ENCODE results near the gene MAPKBP1.
A peak's percentile ranks its signal among the peaks of the same experiment; 100 is the strongest.

Gene MAPKBP1

DNA sequence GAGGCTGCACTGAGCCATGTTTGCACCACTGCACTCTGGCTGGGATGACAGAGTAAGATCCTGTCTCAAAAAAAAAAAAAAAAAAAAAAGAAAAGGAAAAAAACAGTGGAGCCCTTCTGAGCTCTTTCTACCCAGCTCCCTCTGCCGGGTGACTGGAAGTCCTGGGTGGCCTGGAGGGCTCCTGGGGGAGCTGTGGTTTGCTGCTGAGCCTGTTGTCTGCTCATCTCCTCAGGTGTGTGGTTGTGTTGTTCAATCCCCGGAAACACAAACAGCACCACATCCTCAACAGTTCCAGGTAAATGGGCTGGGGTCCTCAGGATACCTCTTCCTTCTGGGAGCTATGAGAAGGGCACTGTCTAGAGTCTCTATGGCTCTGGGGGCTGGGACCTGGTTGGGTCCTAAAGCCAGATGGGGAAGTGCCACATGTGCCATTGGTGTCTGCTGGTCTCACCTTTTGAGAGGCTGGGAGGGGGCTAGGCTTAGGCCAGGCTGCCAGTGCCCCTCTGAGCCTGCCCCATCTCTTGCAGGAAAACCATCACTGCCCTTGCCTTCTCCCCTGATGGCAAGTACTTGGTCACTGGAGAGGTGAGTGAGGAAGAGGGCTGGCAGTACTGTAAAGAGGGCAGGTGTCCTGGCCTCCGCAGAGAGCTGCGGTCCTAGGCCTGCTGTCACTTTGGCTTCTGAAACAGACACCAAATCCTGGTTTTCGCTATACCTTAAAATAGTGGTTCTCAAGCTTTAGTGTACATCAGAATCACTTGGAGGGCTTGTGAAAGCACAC is 36.6 kb downstream of the MAPKBP1 start:
- no peak for DNase-seq

DNA sequence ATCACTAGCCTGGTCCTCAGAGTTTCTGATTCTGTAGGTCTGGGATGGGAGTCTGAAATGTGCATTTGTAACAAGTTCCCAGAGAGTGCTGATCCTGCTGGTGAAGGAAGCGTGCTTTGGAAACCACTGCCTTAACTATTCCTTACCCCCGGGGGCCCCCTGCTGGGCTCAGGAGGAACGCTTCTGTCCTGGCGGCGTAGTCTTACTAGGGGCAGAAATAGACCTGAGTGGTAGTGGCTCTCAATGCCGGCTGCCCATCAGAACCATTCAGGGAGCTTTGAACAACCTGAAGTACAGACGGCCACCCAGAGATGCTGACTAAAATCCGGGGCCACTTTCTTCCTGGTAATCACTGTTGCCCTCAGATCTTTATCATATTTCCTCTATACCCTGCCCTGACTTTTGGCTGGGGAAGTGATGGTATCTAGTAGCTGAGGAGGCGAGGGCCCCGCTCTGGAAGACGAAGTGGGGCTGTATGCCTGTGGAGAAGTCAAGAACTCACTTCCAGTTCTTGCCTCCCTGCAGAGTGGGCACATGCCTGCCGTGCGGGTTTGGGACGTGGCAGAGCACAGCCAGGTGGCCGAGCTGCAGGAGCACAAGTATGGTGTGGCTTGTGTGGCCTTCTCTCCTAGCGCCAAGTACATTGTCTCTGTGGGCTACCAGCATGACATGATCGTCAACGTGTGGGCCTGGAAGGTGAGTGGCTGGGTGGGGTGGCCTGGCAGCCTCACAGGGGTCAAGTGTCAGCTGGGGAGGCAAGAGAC is 37.3 kb downstream of the MAPKBP1 start:
- DNase-seq, result peak; percentile 82

DNA sequence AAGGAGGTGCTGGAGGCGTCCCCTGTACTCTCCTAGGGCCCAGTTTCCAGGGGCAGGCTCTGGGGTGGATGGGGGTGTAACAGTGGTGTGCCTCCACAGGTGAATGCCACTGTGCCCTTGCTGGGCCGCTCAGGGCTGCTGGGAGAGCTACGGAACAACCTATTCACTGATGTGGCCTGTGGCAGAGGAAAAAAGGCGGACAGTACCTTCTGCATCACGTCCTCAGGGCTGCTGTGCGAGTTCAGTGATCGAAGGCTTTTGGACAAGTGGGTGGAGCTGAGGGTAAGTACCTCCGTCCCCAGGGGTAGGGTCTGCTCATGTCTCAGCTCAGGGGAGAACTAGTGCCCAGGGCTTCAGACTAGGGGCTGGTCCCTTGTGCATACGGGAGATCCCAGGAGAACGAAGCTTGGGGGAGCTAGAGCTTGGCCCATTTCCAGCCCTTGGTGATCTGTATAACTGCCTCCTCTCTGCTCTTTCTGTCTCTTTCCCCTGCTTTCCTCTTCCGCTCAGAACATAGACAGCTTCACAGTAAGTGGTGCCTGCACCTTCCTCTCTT is 38.6 kb downstream of the MAPKBP1 start:
- DNase-seq, result no peak

DNA sequence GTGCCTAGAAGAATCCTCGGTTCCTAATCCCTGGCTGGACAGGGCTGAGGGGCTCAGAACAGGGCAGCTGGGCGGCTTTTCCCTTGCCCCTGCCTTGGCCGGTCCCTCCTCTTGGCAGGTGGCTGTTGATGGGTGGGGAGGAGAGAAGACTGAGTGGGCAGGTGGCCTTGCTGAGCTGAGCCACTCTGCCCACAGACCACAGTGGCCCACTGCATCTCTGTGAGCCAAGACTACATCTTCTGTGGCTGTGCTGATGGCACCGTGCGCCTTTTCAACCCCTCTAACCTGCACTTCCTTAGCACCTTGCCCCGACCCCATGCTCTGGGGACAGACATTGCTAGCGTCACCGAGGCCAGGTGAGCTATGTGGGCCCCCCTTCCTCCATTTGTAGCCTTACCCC is 39.1 kb downstream of the MAPKBP1 start:
- no peak for DNase-seq

DNA sequence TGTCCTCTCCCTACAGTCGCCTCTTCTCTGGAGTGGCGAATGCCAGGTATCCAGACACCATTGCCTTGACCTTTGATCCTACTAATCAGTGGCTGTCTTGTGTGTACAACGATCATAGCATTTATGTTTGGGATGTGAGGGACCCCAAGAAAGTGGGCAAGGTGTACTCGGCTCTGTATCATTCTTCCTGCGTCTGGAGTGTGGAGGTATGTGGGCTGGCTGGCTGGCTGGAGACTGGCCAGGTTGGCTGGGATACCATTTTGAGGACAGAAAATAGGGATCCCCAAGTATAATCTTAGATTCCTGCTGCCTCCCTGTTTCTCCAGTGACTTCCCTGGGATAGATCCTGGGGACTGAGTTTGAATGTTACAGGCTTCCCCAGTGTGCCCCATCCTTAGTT is 40.2 kb downstream of the MAPKBP1 start:
- no peak for DNase-seq

DNA sequence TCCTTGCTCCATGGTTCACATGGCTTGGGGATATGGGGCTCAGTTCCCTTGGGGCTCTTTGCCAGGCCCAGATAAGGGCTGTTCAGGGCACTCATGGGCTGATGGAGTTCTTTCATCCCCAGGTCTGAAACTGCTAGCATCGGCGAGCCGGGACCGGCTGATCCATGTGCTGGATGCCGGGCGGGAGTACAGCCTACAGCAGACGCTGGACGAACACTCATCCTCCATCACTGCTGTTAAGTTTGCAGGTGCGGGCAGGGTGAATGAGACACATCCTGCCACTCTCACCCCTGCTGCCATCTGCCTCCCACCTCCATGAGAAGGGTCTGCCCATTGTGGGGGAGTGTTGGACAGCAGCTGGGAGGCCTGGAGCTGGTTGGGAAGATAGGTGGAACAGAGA is 42.5 kb downstream of the MAPKBP1 start:
- DNase-seq, result no peak

DNA sequence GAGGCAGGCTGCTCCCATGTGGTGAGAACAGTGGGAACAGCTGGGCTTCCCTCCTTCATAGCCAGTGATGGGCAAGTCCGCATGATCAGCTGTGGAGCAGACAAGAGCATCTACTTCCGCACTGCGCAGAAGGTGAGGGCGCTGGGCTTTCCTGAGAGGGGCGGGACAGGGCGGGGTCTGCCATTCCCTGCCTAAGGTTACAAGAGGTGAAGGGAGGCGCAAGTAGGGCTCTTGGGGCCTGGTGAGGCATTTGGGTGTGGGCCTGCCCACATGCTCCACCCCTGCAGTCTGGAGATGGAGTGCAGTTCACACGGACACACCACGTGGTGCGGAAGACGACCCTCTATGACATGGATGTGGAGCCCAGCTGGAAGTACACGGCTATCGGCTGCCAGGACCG is 43.0 kb downstream of the MAPKBP1 start:
- no peak for DNase-seq

DNA sequence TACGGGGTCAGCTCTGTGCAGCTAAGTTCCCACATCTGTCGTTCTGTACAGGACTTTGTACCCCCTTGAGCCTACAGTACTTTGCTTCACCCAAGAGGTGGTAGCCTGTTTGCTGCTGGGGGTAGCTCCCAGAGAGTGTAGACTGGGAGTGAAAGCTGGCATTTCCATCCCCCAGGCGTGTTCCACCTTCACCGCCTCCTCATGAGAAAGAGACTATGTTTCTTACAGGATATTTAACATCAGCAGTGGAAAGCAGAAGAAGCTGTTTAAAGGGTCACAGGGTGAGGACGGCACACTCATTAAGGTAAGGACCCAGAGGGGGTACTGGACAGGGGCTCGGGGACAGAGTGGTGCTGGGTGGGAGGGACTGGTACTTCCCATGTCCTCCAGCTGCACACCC is 43.5 kb downstream of the MAPKBP1 start:
- DNase-seq, result no peak

DNA sequence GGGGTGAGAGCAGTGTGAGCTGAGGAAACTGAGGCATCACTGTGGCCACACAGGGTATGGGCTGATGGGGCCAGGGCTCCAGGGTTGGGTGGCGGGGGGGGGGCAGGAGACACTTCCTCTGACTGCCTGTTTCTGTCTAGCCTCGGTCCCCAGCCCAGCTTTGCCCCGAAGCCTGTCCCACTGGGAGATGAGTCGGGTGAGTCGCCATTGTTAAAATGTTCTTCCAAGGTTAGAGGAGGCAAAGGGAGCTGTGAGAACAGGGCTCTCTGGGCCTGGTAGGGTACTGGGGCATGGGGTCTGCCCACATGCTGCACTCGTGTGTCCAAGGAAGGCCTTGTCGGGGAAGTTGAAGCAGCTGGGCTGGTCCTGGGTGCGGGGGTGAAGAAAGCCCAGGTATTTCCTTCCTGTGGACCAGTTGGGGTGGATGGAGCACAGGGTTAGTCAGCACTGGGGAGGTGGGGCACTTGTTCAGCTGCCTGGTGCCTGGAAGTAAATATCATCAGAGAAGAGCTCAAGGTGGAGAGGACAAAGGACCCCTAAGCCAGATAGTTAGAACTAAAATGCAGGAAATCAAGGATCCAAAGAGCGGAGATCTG is 45.3 kb downstream of the MAPKBP1 start:
- DNase-seq, result no peak

DNA sequence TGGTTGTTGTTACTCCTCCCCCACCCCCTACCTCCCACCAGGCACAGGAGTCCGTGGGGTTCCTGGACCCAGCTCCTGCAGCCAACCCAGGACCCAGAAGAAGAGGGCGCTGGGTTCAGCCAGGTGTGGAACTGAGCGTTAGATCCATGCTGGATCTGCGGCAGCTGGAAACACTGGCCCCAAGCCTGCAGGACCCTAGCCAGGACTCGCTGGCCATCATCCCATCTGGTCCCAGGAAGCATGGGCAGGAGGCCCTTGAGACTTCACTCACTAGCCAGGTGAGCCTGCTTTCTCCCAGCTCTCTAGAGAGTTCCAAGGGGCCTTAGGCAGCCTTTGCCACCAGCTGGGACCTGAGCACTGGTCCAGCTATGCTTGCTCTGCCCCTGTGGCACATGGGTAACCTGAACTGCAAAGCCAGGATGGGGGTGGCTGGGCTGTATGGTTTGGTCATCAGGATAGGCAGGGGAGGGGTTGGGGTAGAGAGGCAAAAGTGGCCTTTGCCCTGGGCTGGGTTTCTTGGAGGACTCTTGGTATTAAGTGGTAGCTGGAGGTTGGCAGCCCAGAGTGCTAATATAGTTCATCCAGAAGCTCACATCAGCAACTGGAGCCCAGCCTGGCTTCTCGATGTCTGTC is 46.6 kb downstream of the MAPKBP1 start:
- DNase-seq, result no peak

DNA sequence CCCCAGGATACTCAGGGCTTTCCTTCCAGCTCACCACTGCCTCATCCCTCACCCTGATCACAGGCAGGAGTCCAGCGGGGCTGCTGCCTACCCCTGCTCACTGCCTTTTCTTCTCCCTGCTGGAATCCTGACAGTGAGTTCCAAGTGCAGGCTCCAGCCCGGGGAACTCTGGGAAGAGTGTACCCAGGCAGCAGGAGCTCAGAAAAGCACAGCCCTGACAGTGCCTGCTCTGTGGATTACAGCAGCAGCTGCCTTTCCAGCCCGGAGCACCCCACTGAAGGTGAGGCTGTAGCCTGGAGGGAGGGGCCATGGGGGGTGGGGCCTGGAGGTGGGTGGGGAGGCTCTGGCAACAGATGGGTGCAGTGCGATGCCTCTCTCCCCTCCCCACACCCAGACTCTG is 47.5 kb downstream of the MAPKBP1 start:
- no peak for DNase-seq

DNA sequence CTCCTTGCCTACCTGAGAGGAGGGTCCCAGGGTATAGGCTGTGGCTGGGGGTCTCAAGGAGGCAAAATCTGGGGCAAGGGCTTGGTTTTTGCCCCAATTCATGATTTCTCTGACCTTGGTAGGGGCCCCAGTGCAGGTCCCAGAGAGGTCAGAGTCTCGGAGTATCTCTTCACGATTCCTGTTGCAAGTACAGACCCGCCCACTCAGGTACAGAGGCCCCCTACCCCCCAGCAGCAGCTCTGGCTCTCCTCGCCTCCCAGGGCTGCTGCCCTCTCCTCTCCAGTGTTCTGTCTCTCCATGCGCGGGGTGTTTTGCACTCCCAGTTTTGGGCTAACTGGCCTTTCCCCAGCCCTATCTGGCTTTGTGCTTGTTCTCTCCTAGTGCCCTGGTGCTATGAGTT is 48.2 kb downstream of the MAPKBP1 start:
- no peak for DNase-seq

DNA sequence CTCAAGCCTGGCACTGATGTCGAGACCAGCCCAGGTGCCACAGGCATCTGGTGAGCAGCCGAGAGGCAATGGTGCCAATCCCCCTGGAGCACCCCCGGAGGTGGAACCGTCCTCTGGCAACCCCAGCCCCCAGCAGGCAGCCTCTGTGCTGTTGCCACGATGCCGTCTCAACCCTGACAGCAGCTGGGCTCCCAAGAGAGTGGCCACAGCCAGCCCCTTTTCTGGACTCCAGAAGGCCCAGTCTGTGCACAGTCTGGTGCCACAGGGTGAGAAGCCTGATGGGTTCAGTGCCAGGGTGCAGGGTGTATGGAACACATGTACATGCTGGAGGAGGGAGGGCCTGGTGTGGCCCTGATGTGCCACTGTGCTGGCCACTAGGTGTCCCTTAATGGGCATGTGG is 48.7 kb downstream of the MAPKBP1 start:
- DNase-seq, result no peak

DNA sequence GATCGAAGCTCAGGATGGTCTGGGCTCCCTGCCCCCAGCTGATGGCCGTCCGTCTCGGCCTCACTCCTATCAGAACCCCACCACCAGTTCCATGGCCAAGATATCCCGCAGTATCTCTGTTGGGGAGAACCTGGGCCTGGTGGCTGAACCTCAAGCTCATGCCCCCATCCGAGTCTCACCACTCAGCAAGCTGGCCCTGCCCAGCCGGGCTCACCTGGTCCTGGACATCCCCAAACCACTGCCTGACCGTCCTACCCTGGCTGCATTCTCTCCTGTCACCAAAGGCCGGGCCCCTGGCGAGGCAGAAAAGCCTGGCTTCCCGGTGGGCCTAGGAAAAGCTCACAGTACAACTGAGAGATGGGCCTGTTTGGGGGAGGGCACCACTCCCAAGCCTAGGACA is 49.2 kb downstream of the MAPKBP1 start:
- DNase-seq, result no peak

DNA sequence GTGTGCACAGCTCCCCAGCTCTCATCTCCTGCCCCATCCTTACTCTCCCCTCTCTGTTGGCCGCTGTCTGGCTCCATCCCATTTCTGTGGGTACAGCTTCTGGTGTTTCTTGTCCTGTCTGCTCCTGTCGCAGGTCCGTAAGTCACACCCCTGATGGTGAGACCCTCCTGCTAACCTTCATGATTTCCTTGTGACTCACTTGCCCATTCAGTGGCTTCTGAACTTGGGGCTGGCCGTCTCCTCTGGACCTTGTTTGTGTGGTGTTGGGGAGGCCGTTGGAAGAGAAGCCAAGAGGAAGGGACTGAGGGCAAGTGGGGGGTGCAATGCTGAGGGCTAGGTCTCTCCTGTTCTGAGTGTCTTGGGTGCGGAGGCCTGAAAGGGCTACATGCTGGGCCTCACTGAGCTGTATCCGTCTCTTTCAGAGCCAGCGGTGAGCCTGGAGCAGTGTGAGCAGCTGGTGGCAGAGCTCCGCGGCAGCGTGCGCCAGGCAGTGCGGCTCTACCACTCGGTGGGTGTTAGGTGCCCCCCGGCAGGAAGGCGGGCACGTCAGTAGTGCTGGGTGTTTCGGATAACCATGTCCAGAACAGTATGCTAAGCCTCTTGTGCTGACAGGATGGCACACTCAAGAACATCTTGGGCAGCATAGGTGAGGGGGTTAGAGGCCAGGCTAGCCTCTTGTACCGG is 49.9 kb downstream of the MAPKBP1 start:
- no peak for DNase-seq

DNA sequence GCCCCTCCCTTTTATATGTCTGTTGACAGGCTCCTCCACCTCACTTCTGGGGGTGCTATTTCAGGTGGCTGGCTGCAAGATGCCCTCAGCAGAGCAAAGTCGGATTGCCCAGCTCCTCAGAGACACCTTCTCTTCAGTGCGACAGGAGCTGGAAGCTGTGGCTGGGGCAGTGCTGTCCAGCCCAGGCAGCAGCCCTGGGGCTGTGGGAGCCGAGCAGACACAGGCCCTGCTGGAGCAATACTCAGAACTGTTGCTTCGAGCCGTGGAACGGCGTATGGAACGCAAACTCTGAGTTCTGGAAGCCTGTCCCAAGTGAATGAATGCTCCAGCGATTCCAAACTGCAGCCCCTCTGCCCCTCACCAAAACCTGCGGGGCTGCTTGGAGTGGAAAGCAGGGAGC is 50.9 kb downstream of the MAPKBP1 start:
- DNase-seq, result no peak

DNA sequence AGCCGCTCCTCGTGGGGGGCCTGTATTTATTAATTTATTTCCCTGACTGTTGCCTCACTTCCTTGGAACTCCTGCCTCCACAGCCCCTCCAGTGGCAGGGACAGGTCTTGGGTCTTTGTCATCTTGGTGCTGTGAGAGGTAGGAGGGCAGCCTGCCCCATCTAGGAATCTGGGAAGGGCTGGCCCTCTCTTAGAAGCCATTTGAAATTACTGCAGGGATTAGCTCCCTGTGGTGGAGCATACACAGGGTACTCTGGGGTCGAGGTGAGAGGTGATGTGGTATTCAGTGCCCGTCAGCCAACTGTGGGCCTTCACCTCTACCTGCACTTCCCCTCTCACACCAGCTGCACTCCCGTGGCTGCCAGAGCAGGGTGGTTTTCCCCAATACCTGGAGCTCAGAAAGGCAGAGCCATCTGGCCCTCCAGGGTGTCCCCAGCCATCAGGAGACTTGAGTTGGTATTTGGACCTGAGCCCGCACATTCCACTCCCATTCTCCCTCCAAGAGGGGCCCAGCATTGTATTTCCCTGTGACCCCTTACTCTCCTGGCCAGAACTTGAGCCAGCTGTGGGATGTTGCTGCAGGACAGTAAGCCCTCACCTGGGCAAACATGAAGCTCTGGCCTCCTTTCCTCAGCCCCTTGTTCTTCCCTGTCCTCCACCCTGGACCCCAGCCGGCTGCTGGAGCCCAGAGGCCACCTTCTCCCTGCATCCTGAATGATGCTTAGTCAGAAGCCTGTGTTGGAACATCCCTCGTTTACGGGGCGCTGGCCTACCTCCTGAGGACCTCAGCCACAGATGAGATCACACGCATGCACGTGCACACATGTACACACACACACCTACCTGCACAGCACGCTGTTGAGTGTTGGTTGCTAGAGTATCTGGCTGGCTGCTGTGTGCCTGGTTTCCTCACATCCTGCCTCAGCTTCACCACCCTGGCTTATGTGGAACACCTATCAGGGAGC is 51.6 kb downstream of the MAPKBP1 start:
- no peak for DNase-seq

DNA sequence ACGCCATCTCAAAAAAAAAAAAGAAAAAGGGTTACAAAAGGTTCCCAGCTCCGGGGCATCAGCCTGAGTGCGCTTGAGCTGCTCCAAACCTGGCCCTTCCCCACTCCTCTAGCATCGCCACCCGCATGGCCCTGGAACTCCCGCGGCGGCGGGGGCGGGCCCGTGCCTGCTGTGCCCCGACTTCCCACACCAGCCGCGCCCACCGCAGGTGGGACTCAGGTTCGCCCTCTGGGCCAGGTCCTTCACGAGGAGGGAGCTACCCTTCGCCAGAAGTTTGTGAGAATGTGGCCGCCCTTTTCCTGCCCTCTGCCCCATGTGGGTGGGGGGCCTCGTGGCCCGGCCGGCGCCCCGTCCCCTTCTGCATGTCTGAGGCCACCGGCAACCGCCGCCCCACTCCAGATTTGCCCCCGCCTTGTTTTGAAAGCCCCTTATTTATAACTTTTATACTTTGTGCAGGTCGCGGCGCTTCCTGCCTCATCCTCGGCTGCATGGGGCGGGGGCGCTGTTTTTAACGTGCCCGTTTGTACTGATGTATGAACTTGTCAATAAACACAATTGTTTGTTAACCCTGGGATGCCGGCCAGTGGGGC is 53.1 kb downstream of the MAPKBP1 start:
- DNase-seq, result peak; percentile 37

DNA sequence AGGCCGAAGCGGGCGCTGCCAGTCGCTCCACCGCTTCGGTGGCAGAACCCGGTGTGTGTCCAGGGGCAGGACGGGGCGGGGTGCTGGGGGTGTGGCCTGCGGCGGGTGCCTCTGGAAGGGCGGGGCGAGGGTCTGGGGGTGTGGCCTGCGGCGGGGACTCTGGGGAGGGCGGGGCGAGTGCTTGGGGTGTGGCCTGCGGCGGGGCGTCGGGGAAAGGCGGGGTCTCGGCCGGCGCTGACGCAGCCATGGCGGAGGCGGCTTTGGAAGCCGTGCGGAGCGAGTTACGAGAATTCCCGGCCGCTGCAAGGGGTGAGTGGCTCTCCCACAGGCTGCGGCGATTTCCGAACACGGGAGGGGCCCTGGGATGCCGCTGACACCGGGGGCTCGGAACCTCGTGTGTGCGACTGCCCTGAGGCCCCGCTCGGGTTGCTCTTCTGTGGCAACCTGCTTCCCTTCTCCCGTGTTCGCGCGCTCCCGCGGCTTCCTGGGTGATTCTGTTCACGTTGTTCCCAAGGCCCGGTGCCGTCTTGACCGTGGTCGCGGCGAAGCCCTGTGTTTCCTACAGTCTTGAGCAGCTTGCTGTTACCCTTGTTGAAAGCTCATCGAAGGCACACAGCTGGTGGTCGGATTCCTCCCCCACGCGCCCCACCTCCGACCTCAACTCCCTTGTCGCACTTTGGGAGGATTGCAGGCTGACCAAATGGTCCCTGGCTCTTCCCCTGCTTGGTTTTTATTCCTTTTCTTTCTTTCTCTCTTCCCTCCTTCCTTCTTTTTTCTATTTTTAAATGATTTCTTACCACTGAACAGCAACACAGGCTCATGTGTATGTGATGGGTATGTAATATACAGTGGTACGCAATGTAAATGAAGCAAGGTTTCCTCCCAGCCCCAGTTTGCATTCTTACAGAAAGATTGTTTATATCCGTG is 53.9 kb downstream of the MAPKBP1 start, which contains the start of gene JMJD7:
Gene JMJD7 (plus strand): TSS at position 213 of the 927 bp plus-strand sequence. CDS start 33 bp downstream, at position 246.
- DNase-seq, result peak; percentile 98

DNA sequence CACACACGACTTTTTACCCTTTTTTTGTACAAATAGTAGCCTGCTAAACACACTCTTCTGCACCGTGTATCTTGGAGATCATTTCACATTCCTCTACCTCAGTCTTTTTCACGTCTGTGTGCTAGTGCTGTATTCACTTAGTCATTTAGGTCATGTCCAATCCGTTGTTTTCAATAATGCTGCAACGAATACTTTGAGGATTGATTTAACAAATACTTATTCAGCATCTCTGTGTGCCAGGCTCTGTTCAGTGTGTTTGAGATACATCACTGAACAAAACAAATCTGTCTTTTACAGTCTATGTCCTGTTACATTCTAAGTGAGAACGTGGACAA is 54.5 kb downstream of the MAPKBP1 start:
- no peak for DNase-seq
